H9 (cell line): Measurements from ENCODE around the gene SV2C. TPM values are rescaled to one million over a fixed set of nuclear protein-coding genes. Genes with fewer than 3 reads are reported as not detected.

ENCODE experiments used
- DNase-seq: peaks from one replicate; pipeline ENCODE4 v3.0.0-alpha.2; 2017
- H2AFZ ChIP-seq: one replicate; pipeline ENCODE4 v1.6.1; 2013; ENCODE audit warnings: mild to moderate bottlenecking, low read length, control low read depth, moderate library complexity
- H2AK5ac ChIP-seq: 2 replicates; pipeline ENCODE4 v1.6.1; 2013; ENCODE audit warnings: low read length, control low read depth, mixed read lengths; ENCODE audit not compliant: insufficient read length
- H2BK120ac ChIP-seq: one replicate; pipeline ENCODE4 v1.6.1; 2013; ENCODE audit warnings: low read depth, mild to moderate bottlenecking, low read length, control low read depth, inconsistent platforms; ENCODE audit not compliant: poor library complexity, severe bottlenecking
- H2BK12ac ChIP-seq: 2 replicates; pipeline ENCODE4 v1.6.1; 2013; ENCODE audit warnings: low read length, control low read depth, mixed read lengths, low read depth; ENCODE audit not compliant: insufficient read length
- H2BK15ac ChIP-seq: 2 replicates; pipeline ENCODE4 v1.6.1; 2013; ENCODE audit warnings: low read depth, low read length, control low read depth
- H2BK20ac ChIP-seq: one replicate; pipeline ENCODE4 v1.6.1; 2013; ENCODE audit warnings: low read depth, mild to moderate bottlenecking, low read length, control low read depth, inconsistent platforms; ENCODE audit not compliant: poor library complexity, severe bottlenecking
- H2BK5ac ChIP-seq: 2 replicates; pipeline ENCODE4 v1.6.1; 2013; ENCODE audit warnings: low read length, control low read depth, mixed read lengths; ENCODE audit not compliant: insufficient read length
- H3K14ac ChIP-seq: 2 replicates; pipeline ENCODE4 v1.6.1; 2013; ENCODE audit warnings: low read length, control low read depth; ENCODE audit not compliant: insufficient read depth
- H3K18ac ChIP-seq: 2 replicates; pipeline ENCODE4 v1.6.1; 2013; ENCODE audit warnings: low read depth, mild to moderate bottlenecking, mixed read lengths, low read length, control low read depth; ENCODE audit not compliant: insufficient read length
- H3K23ac ChIP-seq: 2 replicates; pipeline ENCODE4 v1.6.1; 2013; ENCODE audit warnings: low read length, control low read depth, mixed read lengths, low read depth; ENCODE audit not compliant: insufficient read length
- H3K23me2 ChIP-seq: 2 replicates; pipeline ENCODE4 v1.6.1; 2013; ENCODE audit warnings: low read depth, mild to moderate bottlenecking, mixed read lengths, low read length, control low read depth; ENCODE audit not compliant: insufficient read length, poor library complexity, severe bottlenecking
- H3K27ac ChIP-seq: 2 replicates; pipeline ENCODE4 v1.5.1; 2013; ENCODE audit warnings: low read length, control low read depth, mixed read lengths, low read depth; ENCODE audit not compliant: insufficient read length
- H3K27me3 ChIP-seq: 2 replicates; pipeline ENCODE4 v1.6.1; 2013; ENCODE audit warnings: low read length, control low read depth, inconsistent platforms; ENCODE audit not compliant: insufficient read depth
- H3K4ac ChIP-seq: 2 replicates; pipeline ENCODE4 v1.6.1; 2013; ENCODE audit warnings: low read depth, mild to moderate bottlenecking, control low read depth, inconsistent platforms, low read length, moderate library complexity
- H3K4me1 ChIP-seq: 2 replicates; pipeline ENCODE4 v1.6.1; 2013; ENCODE audit warnings: low read length, control low read depth, inconsistent platforms; ENCODE audit not compliant: insufficient read depth
- H3K4me2 ChIP-seq: 2 replicates; pipeline ENCODE4 v1.6.1; 2013; ENCODE audit warnings: low read length, control low read depth, mixed read lengths; ENCODE audit not compliant: insufficient read length, insufficient read depth
- H3K56ac ChIP-seq: 2 replicates; pipeline ENCODE4 v1.6.1; 2013; ENCODE audit warnings: low read depth, mild to moderate bottlenecking, mixed read lengths, low read length, control low read depth; ENCODE audit not compliant: insufficient read length
- H3K79me1 ChIP-seq: 2 replicates; pipeline ENCODE4 v1.6.1; 2013; ENCODE audit warnings: low read depth, mild to moderate bottlenecking, moderate library complexity, low read length, control low read depth, inconsistent platforms; ENCODE audit not compliant: insufficient read depth, poor library complexity, severe bottlenecking
- H3K79me2 ChIP-seq: 2 replicates; pipeline ENCODE4 v1.6.1; 2013; ENCODE audit warnings: low read length, control low read depth, inconsistent platforms; ENCODE audit not compliant: insufficient read depth
- H3K9ac ChIP-seq: 2 replicates; pipeline ENCODE4 v1.6.1; 2013; ENCODE audit warnings: low read length, control low read depth, mixed read lengths; ENCODE audit not compliant: insufficient read length; ENCODE audit errors: extremely low read depth
- H3K9me3 ChIP-seq: one replicate; pipeline ENCODE4 v1.6.1; 2013; ENCODE audit warnings: low read depth, low read length, inconsistent platforms; ENCODE audit not compliant: control insufficient read depth
- H3T11ph ChIP-seq: one replicate; pipeline ENCODE4 v1.6.1; 2013; ENCODE audit warnings: mild to moderate bottlenecking, low read length, control low read depth, inconsistent platforms
- H4K20me1 ChIP-seq: one replicate; pipeline ENCODE4 v1.6.1; 2013; ENCODE audit not compliant: control insufficient read depth, insufficient read length, insufficient read depth
- H4K5ac ChIP-seq: 2 replicates; pipeline ENCODE4 v1.6.1; 2013; ENCODE audit warnings: low read depth, mild to moderate bottlenecking, mixed read lengths, low read length, control low read depth; ENCODE audit not compliant: insufficient read length
- H4K8ac ChIP-seq: replicated peaks from 2 replicates; pipeline ENCODE4 v1.6.1; 2013; ENCODE audit warnings: low read length, control low read depth, mixed read lengths, low read depth; ENCODE audit not compliant: insufficient read length
- H4K91ac ChIP-seq: 2 replicates; pipeline ENCODE4 v1.6.1; 2013; ENCODE audit warnings: low read depth, mild to moderate bottlenecking, moderate library complexity, mixed read lengths, low read length, control low read depth; ENCODE audit not compliant: insufficient read length
- H3K27ac Mint-ChIP-seq, 3 experiments: 2 replicates in 2 of 3; 3 replicates in 1 of 3; pipeline ENCODE4 v1.8.0; 2020 to 2021; ENCODE audit warnings: mixed read lengths in 3 of 3, mild to moderate bottlenecking in 1 of 3, moderate library complexity in 1 of 3
- H3K27me3 Mint-ChIP-seq: 2 replicates; pipeline ENCODE4 v1.8.0; 2021; ENCODE audit warnings: low read depth, mild to moderate bottlenecking, moderate library complexity, mixed read lengths
- H3K36me3 Mint-ChIP-seq, 3 experiments: 2 replicates in 2 of 3; 3 replicates in 1 of 3; pipeline ENCODE4 v1.8.0; 2020 to 2021; ENCODE audit warnings: low read depth in 3 of 3, mixed read lengths in 3 of 3; ENCODE audit not compliant: insufficient read depth in 1 of 3
- H3K4me1 Mint-ChIP-seq, 2 experiments: 2 replicates each; pipeline ENCODE4 v1.8.0; 2020; ENCODE audit warnings: mixed read lengths in 2 of 2
- H3K4me3 Mint-ChIP-seq, 2 experiments: 2 replicates in 1 of 2; 3 replicates in 1 of 2; pipeline ENCODE4 v1.8.0; 2020 to 2021; ENCODE audit warnings: mild to moderate bottlenecking in 2 of 2, mixed read lengths in 2 of 2, moderate library complexity in 1 of 2
- H3K9me3 Mint-ChIP-seq, 2 experiments: 2 replicates in 1 of 2; 3 replicates in 1 of 2; pipeline ENCODE4 v1.8.0; 2020; ENCODE audit warnings: mild to moderate bottlenecking in 2 of 2, mixed read lengths in 2 of 2, moderate library complexity in 1 of 2
- total RNA-seq: library from RNA; stranded (reverse); gene quantifications from 2 replicates; pipeline ENCODE4 v1.2.1, GENCODE V29; 2021
- TF ChIP-seq, protein P1 (sequence below): fragments of 200-600 bp; sonication (generic); conservative IDR thresholded peaks from 3 replicates; pipeline ENCODE4 v1.8.0; 2021; ENCODE audit warnings: antibody characterized with exemption, mild to moderate bottlenecking

The SV2C gene
- total RNA-seq, 1 experiment from 2014 or later = 0.09 TPM

DNA sequence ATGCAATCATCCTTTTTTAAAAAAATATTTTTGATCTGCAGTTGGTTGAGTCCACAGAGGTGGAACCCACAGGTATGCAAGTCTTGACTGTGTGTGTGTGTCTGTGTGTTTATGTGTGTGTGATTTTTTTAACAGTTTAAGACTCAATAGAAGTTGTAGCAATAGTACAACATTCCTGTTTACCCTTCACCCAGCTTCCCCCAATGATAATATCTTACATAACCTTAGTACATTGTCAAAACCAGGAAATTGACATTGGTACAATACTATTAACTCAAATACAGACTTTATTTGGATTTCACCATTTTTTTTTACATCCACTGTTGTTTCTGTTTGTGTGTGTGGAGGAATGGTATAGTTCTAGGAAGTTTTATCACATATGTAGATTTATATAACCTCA lies 81.8 kb downstream of the SV2C start:
- no peak overlapping the region for H3K23ac ChIP-seq
- H3K27ac ChIP-seq = no peak overlapping the region
- no peak overlapping the region for H3K9ac ChIP-seq
- H3K79me1 ChIP-seq = no peaks in the 10 kb centered on the region
- peaks cover 3 to 6% of the 10 kb centered on the region in 2 experiments; a peak in 3 of 5 replicates for H3K9me3 Mint-ChIP-seq
- no peak overlapping the region for H3K4me3 Mint-ChIP-seq
- H3K14ac ChIP-seq = no peak overlapping the region
- no peak overlapping the region for H3K27ac Mint-ChIP-seq
- 0 out of 4 replicates have a peak, but pooled peaks cover 0 to 3% of the 10 kb centered on the region in 2 experiments for H3K4me1 Mint-ChIP-seq
- no peak overlapping the region for H2BK15ac ChIP-seq
- TF ChIP-seq, protein P1, sequence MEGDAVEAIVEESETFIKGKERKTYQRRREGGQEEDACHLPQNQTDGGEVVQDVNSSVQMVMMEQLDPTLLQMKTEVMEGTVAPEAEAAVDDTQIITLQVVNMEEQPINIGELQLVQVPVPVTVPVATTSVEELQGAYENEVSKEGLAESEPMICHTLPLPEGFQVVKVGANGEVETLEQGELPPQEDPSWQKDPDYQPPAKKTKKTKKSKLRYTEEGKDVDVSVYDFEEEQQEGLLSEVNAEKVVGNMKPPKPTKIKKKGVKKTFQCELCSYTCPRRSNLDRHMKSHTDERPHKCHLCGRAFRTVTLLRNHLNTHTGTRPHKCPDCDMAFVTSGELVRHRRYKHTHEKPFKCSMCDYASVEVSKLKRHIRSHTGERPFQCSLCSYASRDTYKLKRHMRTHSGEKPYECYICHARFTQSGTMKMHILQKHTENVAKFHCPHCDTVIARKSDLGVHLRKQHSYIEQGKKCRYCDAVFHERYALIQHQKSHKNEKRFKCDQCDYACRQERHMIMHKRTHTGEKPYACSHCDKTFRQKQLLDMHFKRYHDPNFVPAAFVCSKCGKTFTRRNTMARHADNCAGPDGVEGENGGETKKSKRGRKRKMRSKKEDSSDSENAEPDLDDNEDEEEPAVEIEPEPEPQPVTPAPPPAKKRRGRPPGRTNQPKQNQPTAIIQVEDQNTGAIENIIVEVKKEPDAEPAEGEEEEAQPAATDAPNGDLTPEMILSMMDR = no peak
- no peak overlapping the region for H3K4me2 ChIP-seq
- H3K79me2 ChIP-seq = no peaks in the 10 kb centered on the region
- H3K36me3 Mint-ChIP-seq = no peaks in the 10 kb centered on the region; a peak in 1 of 7 replicates
- H2AFZ ChIP-seq = no peak overlapping the region
- H4K20me1 ChIP-seq = no peaks in the 10 kb centered on the region
- H3K23me2 ChIP-seq = no peaks in the 10 kb centered on the region
- no peak overlapping the region for H4K5ac ChIP-seq
- no peak overlapping the region for H2AK5ac ChIP-seq
- no peak overlapping the region for H2BK12ac ChIP-seq
- no peak overlapping the region for H4K91ac ChIP-seq
- no peak overlapping the region for H3K56ac ChIP-seq
- no peak overlapping the region for H2BK20ac ChIP-seq
- H3K27me3 Mint-ChIP-seq = no peaks in the 10 kb centered on the region
- H3K4me1 ChIP-seq = no peaks in the 10 kb centered on the region
- no peak overlapping the region for H2BK120ac ChIP-seq
- H4K8ac ChIP-seq = no peak overlapping the region
- H3K9me3 ChIP-seq = no peaks in the 10 kb centered on the region
- H3T11ph ChIP-seq = no peak overlapping the region
- no peaks in the 10 kb centered on the region for H3K27me3 ChIP-seq
- no peak for DNase-seq
- H3K4ac ChIP-seq = no peak overlapping the region
- H3K18ac ChIP-seq = no peak overlapping the region
- no peak overlapping the region for H2BK5ac ChIP-seq
